Loucy (cell line): ENCODE data around the gene PPP1R12B.

Source experiments
- H2AFZ ChIP-seq: fragments of 200-600 bp; sonication (generic); 2 replicates; pipeline ENCODE4 v1.6.0; 2016; ENCODE audit warnings: antibody characterized with exemption, mild to moderate bottlenecking, low read length, moderate library complexity
- H3F3A ChIP-seq: fragments of 200-600 bp; 2 replicates; pipeline ENCODE4 v1.6.0; 2016; ENCODE audit warnings: antibody characterized with exemption, low read depth, mild to moderate bottlenecking
- H3K27me3 ChIP-seq: fragments of 200-600 bp; sonication (generic); 2 replicates; pipeline ENCODE4 v1.6.1; 2014; ENCODE audit warnings: low read length, mild to moderate bottlenecking; ENCODE audit not compliant: insufficient read depth, poor library complexity, severe bottlenecking
- H3K36me3 ChIP-seq: fragments of 200-600 bp; sonication (generic); 2 replicates; pipeline ENCODE4 v1.6.1; 2016; ENCODE audit warnings: low read length; ENCODE audit not compliant: insufficient read depth
- H3K4me1 ChIP-seq: fragments of 200-600 bp; sonication (generic); 2 replicates; pipeline ENCODE4 v1.5.1; 2014; ENCODE audit warnings: low read length, mild to moderate bottlenecking; ENCODE audit not compliant: insufficient read depth, poor library complexity, severe bottlenecking
- H3K4me2 ChIP-seq: fragments of 200-600 bp; sonication (generic); 2 replicates; pipeline ENCODE4 v1.6.0; 2014; ENCODE audit warnings: antibody characterized with exemption, low read length, low read depth, mild to moderate bottlenecking; ENCODE audit not compliant: poor library complexity, severe bottlenecking
- H3K4me3 ChIP-seq: fragments of 200-600 bp; sonication (generic); 2 replicates; pipeline ENCODE4 v1.5.1; 2014; ENCODE audit warnings: low read length, mild to moderate bottlenecking, mixed read lengths; ENCODE audit not compliant: poor library complexity, severe bottlenecking
- H3K79me2 ChIP-seq: fragments of 200-600 bp; sonication (generic); 2 replicates; pipeline ENCODE4 v1.6.1; 2014; ENCODE audit warnings: low read length; ENCODE audit not compliant: insufficient read depth
- H3K9ac ChIP-seq: fragments of 200-600 bp; sonication (generic); 2 replicates; pipeline ENCODE4 v1.6.0; 2014; ENCODE audit warnings: mild to moderate bottlenecking, low read depth, low read length, moderate library complexity; ENCODE audit not compliant: poor library complexity, severe bottlenecking
- H3K9me2 ChIP-seq: fragments of 200-600 bp; sonication (generic); replicated peaks from 2 replicates; pipeline ENCODE4 v1.6.1; 2016; ENCODE audit warnings: low read depth, low read length, mixed read lengths
- H3K9me3 ChIP-seq: fragments of 200-600 bp; sonication (generic); 2 replicates; pipeline ENCODE4 v1.6.1; 2014; ENCODE audit warnings: mild to moderate bottlenecking, antibody characterized with exemption, low read length, low read depth; ENCODE audit not compliant: insufficient read depth
- H4K20me1 ChIP-seq: fragments of 200-600 bp; sonication (generic); 2 replicates; pipeline ENCODE4 v1.6.0; 2014; ENCODE audit warnings: antibody characterized with exemption, low read length, mild to moderate bottlenecking; ENCODE audit not compliant: insufficient read depth, poor library complexity, severe bottlenecking
- EZH2phosphoT487 ChIP-seq: fragments of 200-600 bp; IDR thresholded peaks from 2 replicates; pipeline ENCODE4 v1.6.1; 2018; ENCODE audit warnings: antibody characterized with exemption, mild to moderate bottlenecking, moderate library complexity, borderline replicate concordance
- TF ChIP-seq, protein P1 (sequence below): fragments of 200-600 bp; sonication (generic); conservative IDR thresholded peaks from 2 replicates; pipeline ENCODE4 v1.5.1; 2014; ENCODE audit warnings: mild to moderate bottlenecking, antibody characterized with exemption, low read length

The PPP1R12B gene

DNA sequence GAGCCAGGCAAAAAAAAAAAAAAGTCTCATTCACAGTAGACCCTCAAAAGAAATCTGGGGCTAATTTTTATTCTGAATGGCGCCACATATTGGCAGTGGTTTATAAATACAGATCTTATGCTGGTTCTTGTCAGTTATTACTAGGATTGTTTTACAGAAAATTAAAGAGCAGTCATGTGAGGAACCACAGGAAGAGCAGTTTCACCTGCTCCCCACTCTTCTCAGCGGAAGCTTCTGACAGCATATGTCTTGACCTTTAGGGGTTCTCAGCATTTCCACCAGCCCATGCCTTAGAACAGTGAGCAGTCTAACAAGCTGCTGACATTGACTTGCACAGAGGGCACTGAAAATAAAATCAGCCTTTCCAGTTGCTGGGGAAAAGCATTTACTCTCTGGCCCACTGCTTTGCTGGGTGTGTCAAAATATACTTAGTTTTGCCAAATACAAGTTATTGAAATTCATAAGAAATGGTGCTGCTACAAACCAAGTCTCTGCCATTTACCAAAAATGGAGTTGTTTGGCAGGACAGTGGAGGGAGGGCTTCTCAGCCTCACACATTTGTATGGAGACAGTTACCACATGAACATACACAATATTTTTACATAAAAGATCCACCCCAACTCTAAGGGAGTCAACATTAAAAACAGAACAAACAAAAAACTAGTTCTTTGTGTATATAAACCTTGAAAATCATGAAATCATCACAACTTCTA lies 217.5 kb downstream of the PPP1R12B start:
- H2AFZ ChIP-seq: no peak overlapping the region
- H3F3A ChIP-seq: no peaks in the 10 kb centered on the region
- no peak overlapping the region for H3K4me3 ChIP-seq
- no peaks in the 10 kb centered on the region for H3K9me2 ChIP-seq
- peaks cover 9% of the 10 kb centered on the region; the same call in 1 of the 2 replicates for H3K36me3 ChIP-seq
- no peaks in the 10 kb centered on the region for H3K79me2 ChIP-seq
- no peak overlapping the region for H3K9ac ChIP-seq
- peaks cover 15% of the 10 kb centered on the region for H3K4me1 ChIP-seq
- H4K20me1 ChIP-seq: no peaks in the 10 kb centered on the region
- no peaks in the 10 kb centered on the region for H3K9me3 ChIP-seq
- H3K4me2 ChIP-seq: peak overlapping the region; percentile 7
- TF ChIP-seq, protein P1, sequence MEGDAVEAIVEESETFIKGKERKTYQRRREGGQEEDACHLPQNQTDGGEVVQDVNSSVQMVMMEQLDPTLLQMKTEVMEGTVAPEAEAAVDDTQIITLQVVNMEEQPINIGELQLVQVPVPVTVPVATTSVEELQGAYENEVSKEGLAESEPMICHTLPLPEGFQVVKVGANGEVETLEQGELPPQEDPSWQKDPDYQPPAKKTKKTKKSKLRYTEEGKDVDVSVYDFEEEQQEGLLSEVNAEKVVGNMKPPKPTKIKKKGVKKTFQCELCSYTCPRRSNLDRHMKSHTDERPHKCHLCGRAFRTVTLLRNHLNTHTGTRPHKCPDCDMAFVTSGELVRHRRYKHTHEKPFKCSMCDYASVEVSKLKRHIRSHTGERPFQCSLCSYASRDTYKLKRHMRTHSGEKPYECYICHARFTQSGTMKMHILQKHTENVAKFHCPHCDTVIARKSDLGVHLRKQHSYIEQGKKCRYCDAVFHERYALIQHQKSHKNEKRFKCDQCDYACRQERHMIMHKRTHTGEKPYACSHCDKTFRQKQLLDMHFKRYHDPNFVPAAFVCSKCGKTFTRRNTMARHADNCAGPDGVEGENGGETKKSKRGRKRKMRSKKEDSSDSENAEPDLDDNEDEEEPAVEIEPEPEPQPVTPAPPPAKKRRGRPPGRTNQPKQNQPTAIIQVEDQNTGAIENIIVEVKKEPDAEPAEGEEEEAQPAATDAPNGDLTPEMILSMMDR: peak; percentile 56
- no peak for TF ChIP-seq EZH2phosphoT487
- H3K27me3 ChIP-seq: no peaks in the 10 kb centered on the region

DNA sequence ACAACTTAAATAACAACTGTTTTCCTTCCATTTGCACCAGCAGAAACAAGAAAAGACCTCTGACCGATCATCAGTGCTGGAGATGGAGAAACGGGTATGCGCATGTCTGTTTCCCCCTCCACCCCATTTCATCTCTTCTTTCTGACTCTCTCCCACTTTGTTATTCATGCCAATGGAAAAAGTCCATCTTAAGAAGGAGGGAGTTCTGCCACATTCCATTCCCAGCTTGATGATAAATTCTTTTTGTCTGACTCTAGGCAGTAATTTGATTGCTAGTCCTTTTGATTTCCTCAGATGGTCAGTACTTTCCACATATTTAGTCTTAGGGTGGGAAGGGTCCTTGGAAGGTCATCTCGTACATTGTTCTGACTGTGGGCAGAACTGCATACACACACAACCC lies 219.2 kb downstream of the PPP1R12B start:
- no peak overlapping the region for H3K4me3 ChIP-seq
- no peaks in the 10 kb centered on the region for H4K20me1 ChIP-seq
- no peaks in the 10 kb centered on the region for H3F3A ChIP-seq
- no peak overlapping the region for H3K4me2 ChIP-seq
- no peaks in the 10 kb centered on the region for H3K79me2 ChIP-seq
- H3K9ac ChIP-seq: no peak overlapping the region
- H3K9me2 ChIP-seq: no peaks in the 10 kb centered on the region
- H2AFZ ChIP-seq: no peak overlapping the region
- peaks cover 9% of the 10 kb centered on the region; the same call in 1 of the 2 replicates for H3K36me3 ChIP-seq
- no peak for TF ChIP-seq EZH2phosphoT487
- TF ChIP-seq, protein P1: no peak
- no peaks in the 10 kb centered on the region for H3K9me3 ChIP-seq
- peaks cover 15% of the 10 kb centered on the region for H3K4me1 ChIP-seq
- H3K27me3 ChIP-seq: no peaks in the 10 kb centered on the region

DNA sequence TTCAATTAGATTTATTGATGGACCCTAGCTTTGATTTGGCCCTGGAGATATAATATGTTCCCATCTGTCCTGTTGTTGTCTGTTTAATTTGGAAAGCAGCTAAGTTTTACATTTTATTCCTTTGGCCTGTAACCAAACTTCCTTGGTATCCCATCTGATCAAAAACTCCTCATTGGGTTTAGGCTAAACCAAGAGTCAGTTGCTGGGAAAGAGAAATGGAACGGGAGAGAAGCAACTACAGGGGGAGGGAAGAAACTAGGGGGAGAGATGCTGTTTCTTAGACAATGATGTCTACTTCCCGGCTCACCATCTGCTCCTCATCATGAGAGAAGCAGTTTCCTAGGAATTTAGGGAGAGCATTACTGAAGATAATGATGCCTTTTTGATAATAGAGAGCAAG lies 219.9 kb downstream of the PPP1R12B start:
- Histone ChIP-seq H3K79me2 (no peaks in the 10 kb centered on the region), H3K4me2 (no peak overlapping the region), H3K27me3 (no peaks in the 10 kb centered on the region), H3K9ac (no peak overlapping the region), H3K4me3 (no peak overlapping the region), H2AFZ (no peak overlapping the region), H3K9me3 (no peaks in the 10 kb centered on the region), H3K36me3 (peaks cover 9% of the 10 kb centered on the region; the same call in 1 of the 2 replicates), H3F3A (no peaks in the 10 kb centered on the region), H3K4me1 (peaks cover 15% of the 10 kb centered on the region), H3K9me2 (no peaks in the 10 kb centered on the region), H4K20me1 (no peaks in the 10 kb centered on the region)
- TF ChIP-seq, protein P1: no peak
- TF ChIP-seq EZH2phosphoT487: no peak
